PC-3 (cell line): ENCODE data around the gene ARL6IP6. TPM values are rescaled to one million over a fixed set of nuclear protein-coding genes. Genes with fewer than 3 reads are reported as not detected.

Experiments
- ATAC-seq: fragments of 200-7000 bp; cut with Tn5 transposase; 2 replicates; pipeline ENCODE4 v1.9.1; 2020; ENCODE audit warnings: mild to moderate bottlenecking, moderate library complexity
- BruUV-seq: library from RNA; stranded (reverse); fragments of 400-500 nt; replicated peaks from 2 replicates; lab custom pipeline; 2021; lab: Mats Ljungman, UMichigan
- CTCF ChIA-PET: fragments of 300-600 bp; sonication (Branson Sonifier 250); formaldehyde crosslinking; loops from one replicate; lab custom pipeline; 2022; ENCODE audit warnings: antibody characterized with exemption; lab: Charles Lee
- POLR2A ChIA-PET: fragments of 300-600 bp; sonication (Branson Sonifier 250); formaldehyde crosslinking; loops from one replicate; lab custom pipeline; 2022; ENCODE audit warnings: antibody characterized with exemption; ENCODE audit not compliant: unreplicated experiment; lab: Charles Lee
- DNase-seq: peaks from one replicate; pipeline ENCODE4 v3.0.0-alpha.2; 2015
- H2AFZ ChIP-seq: fragments of 300-600 bp; sonication (generic); 2 replicates; pipeline ENCODE4 v1.6.0; 2016; ENCODE audit warnings: antibody characterized with exemption, low read length
- H3F3A ChIP-seq: fragments of 300-600 bp; sonication (generic); one replicate; pipeline ENCODE4 v1.6.0; 2017; ENCODE audit warnings: antibody characterized with exemption, low read length, control low read depth, mild to moderate bottlenecking; ENCODE audit not compliant: unreplicated experiment
- H3K27ac ChIP-seq: fragments of 300-600 bp; sonication (generic); 2 replicates; pipeline ENCODE4 v1.5.1; 2016; ENCODE audit warnings: mild to moderate bottlenecking, low read length
- H3K27me3 ChIP-seq: fragments of 300-600 bp; sonication (generic); 2 replicates; pipeline ENCODE4 v1.6.1; 2016; ENCODE audit warnings: low read length, mixed read lengths
- H3K36me3 ChIP-seq: fragments of 300-600 bp; sonication (generic); 2 replicates; pipeline ENCODE4 v1.6.1; 2016; ENCODE audit warnings: low read depth, mixed run types, low read length, mixed read lengths
- H3K4me1 ChIP-seq: fragments of 300-600 bp; sonication (generic); 2 replicates; pipeline ENCODE4 v1.5.1; 2016; ENCODE audit warnings: low read length; ENCODE audit not compliant: insufficient read depth
- H3K4me2 ChIP-seq: fragments of 300-600 bp; sonication (generic); 2 replicates; pipeline ENCODE4 v1.6.0; 2016; ENCODE audit warnings: low read length
- H3K4me3 ChIP-seq: fragments of 300-600 bp; sonication (generic); 2 replicates; pipeline ENCODE4 v1.5.1; 2016; ENCODE audit warnings: mild to moderate bottlenecking, low read length, mixed read lengths
- H3K79me2 ChIP-seq: fragments of 300-600 bp; sonication (generic); 2 replicates; pipeline ENCODE4 v1.6.1; 2017; ENCODE audit warnings: low read length, mixed read lengths
- H3K9ac ChIP-seq: fragments of 300-600 bp; sonication (generic); 2 replicates; pipeline ENCODE4 v1.6.0; 2016; ENCODE audit warnings: mild to moderate bottlenecking, low read length
- H3K9me2 ChIP-seq: fragments of 300-600 bp; sonication (generic); replicated peaks from 2 replicates; pipeline ENCODE4 v1.6.1; 2016; ENCODE audit warnings: mixed run types, low read length, mixed read lengths
- H3K9me3 ChIP-seq: fragments of 300-600 bp; sonication (generic); 2 replicates; pipeline ENCODE4 v1.6.1; 2016; ENCODE audit warnings: low read length, mixed read lengths
- H4K20me1 ChIP-seq: fragments of 300-600 bp; sonication (generic); 2 replicates; pipeline ENCODE4 v1.6.1; 2016; ENCODE audit warnings: low read length, mixed read lengths
- CTCF ChIP-seq: fragments of 300-600 bp; sonication (generic); conservative IDR thresholded peaks from 2 replicates; pipeline ENCODE4 v1.5.1; 2017; ENCODE audit warnings: antibody characterized with exemption, low read depth, mild to moderate bottlenecking, low read length
- EZH2 ChIP-seq: fragments of 300-600 bp; sonication (generic); IDR thresholded peaks from one replicate; pipeline ENCODE4 v1.6.1; 2017; ENCODE audit warnings: antibody characterized with exemption, mild to moderate bottlenecking, low read length; ENCODE audit not compliant: unreplicated experiment
- EZH2phosphoT487 ChIP-seq: fragments of 300-600 bp; sonication (generic); IDR thresholded peaks from 2 replicates; pipeline ENCODE4 v1.6.1; 2018; ENCODE audit warnings: mild to moderate bottlenecking, antibody characterized with exemption, low read length, borderline replicate concordance
- intact Hi-C: fragments of 100-400 bp; cut with micrococcal nuclease; formaldehyde crosslinking; loops from 2 replicates; pipeline ENCODE4 v1.9.0; 2023
- total RNA-seq: library from RNA; depleted of rRNA; stranded (reverse); fragments of >200 nt; gene quantifications from 2 replicates; pipeline ENCODE4 v1.2.3, GENCODE V29; 2014

Gene ARL6IP6
- total RNA-seq, 1 experiment from 2014 or later = 19.0 TPM

DNA sequence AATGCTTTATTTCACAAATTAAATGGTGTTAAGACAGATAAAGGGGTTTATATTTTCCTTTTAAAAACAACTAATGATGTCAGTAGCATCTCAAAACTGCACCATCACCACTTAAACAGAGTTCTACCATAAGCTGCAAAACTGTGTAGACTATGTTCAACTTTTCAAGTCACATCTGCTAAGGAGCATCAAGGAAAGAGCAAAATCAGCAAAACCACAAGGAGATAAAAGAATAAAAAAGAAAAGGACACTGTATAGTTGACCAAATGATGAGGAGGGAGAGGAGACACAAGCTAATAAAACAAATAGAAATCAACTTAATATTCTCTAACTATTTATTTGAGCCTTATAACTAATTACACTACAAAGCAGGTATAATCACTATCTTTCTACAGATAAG lies 35.0 kb upstream of the ARL6IP6 start:
- H3K4me2 ChIP-seq = no peak overlapping the region
- H3K9ac ChIP-seq = no peak overlapping the region
- TF ChIP-seq EZH2 = no peak
- no peak for TF ChIP-seq EZH2phosphoT487
- TF ChIP-seq CTCF = no peak
- H3K9me3 ChIP-seq = no peaks in the 10 kb centered on the region
- no peaks in the 10 kb centered on the region for H3K27me3 ChIP-seq
- H3K36me3 ChIP-seq = peaks cover 38% of the 10 kb centered on the region
- peaks cover 50% of the 10 kb centered on the region for H3K79me2 ChIP-seq
- no peaks in the 10 kb centered on the region for H3K4me1 ChIP-seq
- H3K4me3 ChIP-seq = no peak overlapping the region
- no peak overlapping the region for H3K27ac ChIP-seq
- DNase-seq = no peak
- ChIA-PET CTCF (no interaction called here), POLR2A (no interaction called here)
- no TSS peak for BruUV-seq
- ATAC-seq = no peak
- H3K9me2 ChIP-seq = no peaks in the 10 kb centered on the region
- no peak overlapping the region for H2AFZ ChIP-seq
- intact Hi-C loops = no loop called here
- 0 out of 2 replicates have a peak, but pooled peaks cover 22% of the 10 kb centered on the region for H4K20me1 ChIP-seq
- no peaks in the 10 kb centered on the region for H3F3A ChIP-seq

DNA sequence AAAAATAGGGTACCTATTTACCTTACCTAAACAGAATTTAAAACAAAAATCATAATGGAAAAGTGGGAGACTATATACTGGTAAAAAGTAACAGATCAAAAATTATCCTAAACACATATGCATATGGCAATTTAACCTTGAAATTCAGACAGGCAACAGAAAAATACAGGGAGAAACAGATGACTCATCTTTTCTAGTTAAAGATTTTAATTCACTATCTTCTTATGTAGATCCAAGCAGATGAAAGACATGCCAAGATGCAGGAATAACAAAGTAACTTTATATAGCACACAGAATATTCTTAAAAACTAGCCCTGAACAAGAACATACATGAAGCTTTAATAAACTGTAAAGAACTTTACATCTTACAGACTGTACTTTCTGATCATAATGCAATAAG lies 32.1 kb upstream of the ARL6IP6 start:
- no peak for TF ChIP-seq EZH2phosphoT487
- no peak for TF ChIP-seq CTCF
- no peak for TF ChIP-seq EZH2

DNA sequence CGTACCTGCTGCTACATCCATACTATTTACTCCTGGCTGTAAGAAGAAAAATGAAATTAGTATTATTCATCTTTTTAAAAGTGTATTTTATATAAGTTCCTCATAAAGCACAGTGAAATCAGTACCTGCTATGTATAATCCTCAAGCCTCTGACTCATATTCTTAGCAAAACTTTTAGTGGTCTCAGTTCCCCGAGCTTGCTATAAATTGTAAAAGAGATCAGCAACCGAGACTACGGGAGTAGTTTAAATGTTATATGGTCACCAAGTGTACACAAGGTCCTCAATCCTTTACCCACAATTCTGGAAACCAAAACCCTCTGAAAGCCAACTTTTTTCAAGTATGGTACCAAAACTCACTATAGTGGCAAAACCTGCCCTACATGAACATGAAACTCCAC lies 25.4 kb upstream of the ARL6IP6 start:
- no peak overlapping the region for H3K4me2 ChIP-seq
- no peaks in the 10 kb centered on the region for H3K27me3 ChIP-seq
- H3K36me3 ChIP-seq = peaks cover 20% of the 10 kb centered on the region
- no TSS peak for BruUV-seq
- ChIA-PET POLR2A (no interaction called here), CTCF (no interaction called here)
- ATAC-seq (no peak), DNase-seq (no peak)
- no peak overlapping the region for H3K27ac ChIP-seq
- TF ChIP-seq CTCF = no peak
- no peak for TF ChIP-seq EZH2
- H3K79me2 ChIP-seq = peaks cover 39% of the 10 kb centered on the region
- H3K4me1 ChIP-seq = no peaks in the 10 kb centered on the region
- H3K9me3 ChIP-seq = no peaks in the 10 kb centered on the region
- no peaks in the 10 kb centered on the region for H3K9me2 ChIP-seq
- no peak overlapping the region for H2AFZ ChIP-seq
- peaks cover 26% of the 10 kb centered on the region; the same call in 1 of the 2 replicates for H4K20me1 ChIP-seq
- intact Hi-C loops = no loop called here
- H3K9ac ChIP-seq = no peak overlapping the region
- no peak overlapping the region for H3K4me3 ChIP-seq
- no peaks in the 10 kb centered on the region for H3F3A ChIP-seq

More for the DNA sequence above, 32.1 kb upstream of the ARL6IP6 start:
- H3K79me2 ChIP-seq = peaks cover 50% of the 10 kb centered on the region
- no peaks in the 10 kb centered on the region for H3K4me1 ChIP-seq
- H3K36me3 ChIP-seq = peaks cover 12% of the 10 kb centered on the region
- H3K4me3 ChIP-seq = no peak overlapping the region
- no peak overlapping the region for H3K27ac ChIP-seq
- no peak overlapping the region for H3K4me2 ChIP-seq
- CTCF ChIA-PET = no interaction called here
- H2AFZ ChIP-seq = no peak overlapping the region
- H4K20me1 ChIP-seq = 0 out of 2 replicates have a peak, but pooled peaks cover 22% of the 10 kb centered on the region
- intact Hi-C loops = no loop called here
- H3F3A ChIP-seq = no peaks in the 10 kb centered on the region
- ATAC-seq (no peak), DNase-seq (no peak)
- no peaks in the 10 kb centered on the region for H3K9me3 ChIP-seq
- POLR2A ChIA-PET = no interaction called here
- BruUV-seq = no TSS peak
- no peak overlapping the region for H3K9ac ChIP-seq
- no peaks in the 10 kb centered on the region for H3K9me2 ChIP-seq
- no peaks in the 10 kb centered on the region for H3K27me3 ChIP-seq
